ENCODE data around the gene PDE4D.

Gene PDE4D

GRCh38 chr5:59571067-59571466 lies 322.5 kb downstream of the PDE4D start:
- Histone ChIP-seq H3K27me3 (ENCODE audit: insufficient read depth, poor library complexity, severe bottlenecking) (no peaks in the 10 kb centered on the region), H3K27ac (replicated peaks) (no peak overlapping the region), H3K4me3 (replicated peaks; ENCODE audit: insufficient read depth, low read length) (no peak overlapping the region)
- no peak for TF ChIP-seq CTCF (IDR thresholded peaks at IDR 0.05; ENCODE audit: insufficient read depth, low read length)
- TF ChIP-seq REST (IDR thresholded peaks at IDR 0.05; ENCODE audit: insufficient replicate concordance, low read depth) = no peak
- no peak for TF ChIP-seq POLR2AphosphoS5 (IDR thresholded peaks at IDR 0.05; ENCODE audit: low read depth)
- no peak for TF ChIP-seq GABPA (IDR thresholded peaks at IDR 0.05; ENCODE audit: low read depth)
- no peak for TF ChIP-seq SPI1 (IDR thresholded peaks at IDR 0.05; ENCODE audit: borderline replicate concordance, low read depth)
- DNase-seq (ENCODE audit: low read depth in 1 of 2, low spot score in 1 of 2) = no peak

GRCh38 chr5:59569608-59570334 lies 323.8 kb downstream of the PDE4D start:
- Histone ChIP-seq H3K27ac (replicated peaks) (no peak overlapping the region), H3K27me3 (ENCODE audit: insufficient read depth, poor library complexity, severe bottlenecking) (no peaks in the 10 kb centered on the region), H3K4me3 (replicated peaks; ENCODE audit: insufficient read depth, low read length) (no peak overlapping the region)
- no peak for DNase-seq (ENCODE audit: low read depth in 1 of 2, low spot score in 1 of 2)
- no peak for TF ChIP-seq GABPA (IDR thresholded peaks at IDR 0.05; ENCODE audit: low read depth)
- TF ChIP-seq CTCF (IDR thresholded peaks at IDR 0.05; ENCODE audit: insufficient read depth, low read length) = no peak
- no peak for TF ChIP-seq SPI1 (IDR thresholded peaks at IDR 0.05; ENCODE audit: borderline replicate concordance, low read depth)
- no peak for TF ChIP-seq REST (IDR thresholded peaks at IDR 0.05; ENCODE audit: insufficient replicate concordance, low read depth)
- TF ChIP-seq POLR2AphosphoS5 (IDR thresholded peaks at IDR 0.05; ENCODE audit: low read depth) = no peak

- DNase-seq (ENCODE audit: low read depth in 1 of 2, low spot score in 1 of 2) = no peak
- TF ChIP-seq CTCF (IDR thresholded peaks at IDR 0.05; ENCODE audit: insufficient read depth, low read length) = no peak
- TF ChIP-seq POLR2AphosphoS5 (IDR thresholded peaks at IDR 0.05; ENCODE audit: low read depth) = no peak
- TF ChIP-seq SPI1 (IDR thresholded peaks at IDR 0.05; ENCODE audit: borderline replicate concordance, low read depth) = no peak
- TF ChIP-seq GABPA (IDR thresholded peaks at IDR 0.05; ENCODE audit: low read depth) = no peak
- TF ChIP-seq REST (IDR thresholded peaks at IDR 0.05; ENCODE audit: insufficient replicate concordance, low read depth) = no peak
- H3K27ac ChIP-seq (replicated peaks) = no peak overlapping the region
- no peak overlapping the region for H3K4me3 ChIP-seq (replicated peaks; ENCODE audit: insufficient read depth, low read length)
- no peaks in the 10 kb centered on the region for H3K27me3 ChIP-seq (ENCODE audit: insufficient read depth, poor library complexity, severe bottlenecking)
Measured at GRCh38 chr5:59569158-59569557, 324.4 kb downstream of the PDE4D start.
